Type B pancreatic cell (in vitro differentiated cells): ENCODE measurements around the gene RASA1. TPM values are rescaled to one million over a fixed set of nuclear protein-coding genes. Genes with fewer than 3 reads are reported as not detected.

ENCODE experiments used
- DNase-seq: peaks from one replicate; pipeline ENCODE4 v3.0.0; 2021; ENCODE audit warnings: mixed read lengths; ENCODE audit not compliant: unreplicated experiment; ENCODE audit errors: extremely low spot score
- H3K27ac Mint-ChIP-seq: 2 replicates; pipeline ENCODE4 v1.8.0; 2021; ENCODE audit warnings: mild to moderate bottlenecking, mixed read lengths
- H3K27me3 Mint-ChIP-seq: 2 replicates; pipeline ENCODE4 v1.8.0; 2021; ENCODE audit warnings: mixed read lengths
- H3K36me3 Mint-ChIP-seq: 2 replicates; pipeline ENCODE4 v1.8.0; 2021; ENCODE audit warnings: mixed read lengths
- H3K4me1 Mint-ChIP-seq: one replicate; pipeline ENCODE4 v1.8.0; 2021; ENCODE audit warnings: mixed read lengths; ENCODE audit not compliant: unreplicated experiment
- H3K4me3 Mint-ChIP-seq: 2 replicates; pipeline ENCODE4 v1.8.0; 2021; ENCODE audit warnings: mild to moderate bottlenecking, mixed read lengths
- H3K9me3 Mint-ChIP-seq: 2 replicates; pipeline ENCODE4 v1.8.0; 2021; ENCODE audit warnings: mixed read lengths
- CTCF ChIP-seq: fragments of 200-600 bp; sonication (generic); conservative IDR thresholded peaks from 2 replicates; pipeline ENCODE4 v1.5.0; 2021; ENCODE audit warnings: antibody characterized with exemption, mild to moderate bottlenecking
- total RNA-seq: library from RNA; stranded (reverse); gene quantifications from 2 replicates; pipeline ENCODE4 v1.2.1, GENCODE V29; 2021; ENCODE audit warnings: low replicate concordance

The RASA1 gene
- total RNA-seq, 1 donor from 2014 or later = 33.0 TPM

DNA sequence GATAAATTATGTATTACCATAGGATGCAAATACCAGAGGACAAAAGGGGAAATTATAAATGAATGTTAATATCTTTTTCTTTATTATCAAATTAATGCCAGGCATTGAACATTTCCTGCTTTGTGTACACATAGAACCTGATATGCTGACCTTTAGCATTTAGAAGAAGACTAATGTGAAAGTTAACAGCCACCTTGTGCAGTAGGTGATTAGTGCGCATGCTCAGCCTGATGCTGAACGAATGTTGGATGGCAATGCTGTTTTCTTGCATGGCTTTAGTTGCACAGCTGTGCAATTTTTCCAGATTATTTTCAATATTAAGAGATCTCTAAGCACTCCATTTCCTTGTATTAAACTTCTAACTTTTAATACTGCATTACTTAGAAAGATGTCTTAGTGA, 99.6 kb downstream of the RASA1 start:
- Mint-ChIP-seq H3K4me3 (no peak overlapping the region), H3K36me3 (peaks cover 19% of the 10 kb centered on the region), H3K9me3 (no peaks in the 10 kb centered on the region), H3K27ac (no peak overlapping the region), H3K27me3 (no peaks in the 10 kb centered on the region), H3K4me1 (no peaks in the 10 kb centered on the region)
- TF ChIP-seq CTCF = no peak
- DNase-seq = no peak

GRCh38 chr5:87368601-87369000, 100.9 kb downstream of the RASA1 start:
- Mint-ChIP-seq H3K4me3 (no peak overlapping the region), H3K36me3 (peaks cover 29% of the 10 kb centered on the region), H3K9me3 (no peaks in the 10 kb centered on the region), H3K27ac (no peak overlapping the region), H3K27me3 (no peaks in the 10 kb centered on the region), H3K4me1 (no peaks in the 10 kb centered on the region)
- no peak for TF ChIP-seq CTCF
- no peak for DNase-seq

DNA sequence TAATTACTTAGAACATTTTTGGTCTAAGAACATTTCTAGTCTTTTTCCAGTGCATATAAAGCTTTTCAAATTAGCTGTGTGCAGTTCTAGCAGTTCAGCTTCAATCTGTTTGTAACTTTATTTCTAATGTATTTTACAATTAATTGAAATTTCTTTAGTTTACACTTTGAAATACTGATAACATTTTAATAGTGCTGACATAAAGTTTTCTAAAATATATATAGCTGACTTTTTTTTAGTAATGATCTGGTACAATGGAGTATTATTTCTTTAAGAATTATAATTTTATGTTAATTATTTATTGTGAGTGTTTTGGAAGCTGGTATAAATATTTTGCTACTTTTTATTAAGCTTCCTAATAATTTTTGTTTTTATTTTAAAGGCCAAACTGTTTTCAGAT, 101.7 kb downstream of the RASA1 start:
- peaks cover 27% of the 10 kb centered on the region for H3K36me3 Mint-ChIP-seq
- no peak for DNase-seq
- H3K4me3 Mint-ChIP-seq = no peak overlapping the region
- H3K27me3 Mint-ChIP-seq = no peaks in the 10 kb centered on the region
- H3K9me3 Mint-ChIP-seq = no peaks in the 10 kb centered on the region
- H3K27ac Mint-ChIP-seq = no peak overlapping the region
- no peak for TF ChIP-seq CTCF
- no peaks in the 10 kb centered on the region for H3K4me1 Mint-ChIP-seq

DNA sequence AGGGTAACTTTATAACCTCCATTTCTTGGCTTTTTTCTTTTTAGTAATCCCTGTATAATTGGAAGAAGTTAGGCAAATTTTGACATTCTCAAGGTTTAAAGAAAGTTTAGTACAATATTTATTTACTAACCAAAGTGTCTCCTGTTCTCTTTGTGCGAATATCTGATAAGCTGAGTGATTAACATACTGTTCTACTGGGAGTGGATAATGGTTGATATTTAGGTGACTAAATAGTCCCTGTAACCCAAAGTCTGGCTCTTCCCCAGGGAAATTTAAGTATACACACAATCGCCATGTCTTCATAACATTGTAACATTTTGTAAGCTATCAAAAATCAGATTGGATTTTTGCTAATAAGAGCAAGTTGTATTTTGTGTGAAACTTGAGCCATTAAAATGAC, 105.0 kb downstream of the RASA1 start:
- no peak for TF ChIP-seq CTCF
- Mint-ChIP-seq H3K4me3 (no peak overlapping the region), H3K36me3 (peaks cover 19% of the 10 kb centered on the region), H3K4me1 (no peaks in the 10 kb centered on the region), H3K27me3 (no peaks in the 10 kb centered on the region), H3K27ac (no peak overlapping the region), H3K9me3 (no peaks in the 10 kb centered on the region)
- no peak for DNase-seq

DNA sequence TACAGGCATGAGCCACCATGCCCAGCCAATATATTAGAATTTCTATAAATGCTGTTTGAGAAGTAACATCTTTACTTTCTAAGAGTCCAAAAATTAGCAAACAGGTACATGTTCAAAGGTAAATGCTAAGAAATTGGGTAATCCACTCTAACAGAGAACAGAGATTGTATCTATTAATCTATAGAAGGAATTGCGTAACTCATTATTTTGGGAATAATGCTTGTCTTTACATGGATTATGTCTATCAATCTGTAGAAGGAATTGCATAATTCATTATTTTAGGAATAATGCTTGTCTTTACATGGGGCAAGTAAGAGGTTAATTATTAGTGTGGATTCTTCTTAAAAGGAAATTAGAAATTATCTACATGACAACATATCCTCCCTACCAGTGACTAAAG, 114.5 kb downstream of the RASA1 start:
- Mint-ChIP-seq H3K27me3 (no peaks in the 10 kb centered on the region), H3K4me3 (no peak overlapping the region), H3K27ac (no peak overlapping the region), H3K4me1 (no peaks in the 10 kb centered on the region), H3K9me3 (no peaks in the 10 kb centered on the region), H3K36me3 (peaks cover 10% of the 10 kb centered on the region)
- TF ChIP-seq CTCF = no peak
- no peak for DNase-seq

DNA sequence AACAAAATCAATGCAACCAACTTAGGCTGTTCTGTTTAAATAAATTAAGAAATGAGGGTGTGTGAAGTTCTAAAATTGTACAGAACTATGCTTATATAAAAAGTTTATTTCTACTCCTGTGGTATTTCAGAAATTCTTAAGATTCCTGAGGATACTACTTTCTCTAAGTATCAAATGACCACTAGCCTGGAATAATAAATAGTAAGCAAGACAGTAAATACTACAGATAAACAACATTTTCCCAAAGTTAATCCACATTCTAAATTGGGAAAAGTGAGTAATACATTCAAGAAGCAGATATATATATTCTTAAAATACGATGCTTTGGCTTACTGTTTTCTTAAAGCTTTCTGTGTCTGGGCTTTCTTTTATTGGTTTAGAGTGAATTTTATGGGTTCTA, 115.5 kb downstream of the RASA1 start:
- no peak for DNase-seq
- no peak for TF ChIP-seq CTCF
- H3K4me1 Mint-ChIP-seq = no peaks in the 10 kb centered on the region
- H3K36me3 Mint-ChIP-seq = peaks cover 11% of the 10 kb centered on the region
- H3K4me3 Mint-ChIP-seq = no peak overlapping the region
- no peaks in the 10 kb centered on the region for H3K9me3 Mint-ChIP-seq
- no peak overlapping the region for H3K27ac Mint-ChIP-seq
- H3K27me3 Mint-ChIP-seq = no peaks in the 10 kb centered on the region
